GM12864 (cell line): ENCODE data around the gene CYP27B1.
A peak's percentile ranks its signal among the peaks of the same experiment; 100 is the strongest.

ENCODE experiments used
- DNase-seq: peaks from one replicate; pipeline ENCODE4 v3.0.0-alpha.2; 2011; ENCODE audit warnings: low read depth
- H3K4me3 ChIP-seq: 2 replicates; pipeline ENCODE4 v1.5.1; 2011; ENCODE audit warnings: mild to moderate bottlenecking, low read depth, low read length, control low read depth
- TF ChIP-seq, protein P1 (sequence below): IDR thresholded peaks from 2 replicates; pipeline ENCODE4 v1.5.1; 2011; ENCODE audit warnings: low read depth, mild to moderate bottlenecking, moderate library complexity, low read length, control low read depth, inconsistent platforms; ENCODE audit errors: missing control alignments

Gene CYP27B1

DNA sequence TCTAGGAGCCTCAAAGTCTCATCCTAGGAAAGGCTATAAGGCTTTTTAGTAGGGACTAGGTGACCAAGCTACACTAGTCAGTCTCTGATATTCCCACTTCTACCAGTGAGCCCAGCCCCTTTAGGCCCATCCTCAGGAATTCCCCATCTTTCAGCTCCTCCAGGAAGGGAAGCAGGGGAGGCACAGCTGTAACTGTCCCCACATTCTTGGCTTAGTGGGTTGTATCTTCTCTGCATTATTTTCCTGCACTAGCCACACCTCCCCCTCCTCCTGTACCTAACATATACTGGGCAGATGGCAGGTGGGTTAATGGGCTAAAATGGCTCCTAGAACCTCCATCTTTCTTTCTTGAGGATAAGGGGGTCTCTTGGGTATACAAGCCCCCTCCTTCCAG lies 424 bp upstream of the CYP27B1 start:
- H3K4me3 ChIP-seq: no peak overlapping the region
- TF ChIP-seq, protein P1, sequence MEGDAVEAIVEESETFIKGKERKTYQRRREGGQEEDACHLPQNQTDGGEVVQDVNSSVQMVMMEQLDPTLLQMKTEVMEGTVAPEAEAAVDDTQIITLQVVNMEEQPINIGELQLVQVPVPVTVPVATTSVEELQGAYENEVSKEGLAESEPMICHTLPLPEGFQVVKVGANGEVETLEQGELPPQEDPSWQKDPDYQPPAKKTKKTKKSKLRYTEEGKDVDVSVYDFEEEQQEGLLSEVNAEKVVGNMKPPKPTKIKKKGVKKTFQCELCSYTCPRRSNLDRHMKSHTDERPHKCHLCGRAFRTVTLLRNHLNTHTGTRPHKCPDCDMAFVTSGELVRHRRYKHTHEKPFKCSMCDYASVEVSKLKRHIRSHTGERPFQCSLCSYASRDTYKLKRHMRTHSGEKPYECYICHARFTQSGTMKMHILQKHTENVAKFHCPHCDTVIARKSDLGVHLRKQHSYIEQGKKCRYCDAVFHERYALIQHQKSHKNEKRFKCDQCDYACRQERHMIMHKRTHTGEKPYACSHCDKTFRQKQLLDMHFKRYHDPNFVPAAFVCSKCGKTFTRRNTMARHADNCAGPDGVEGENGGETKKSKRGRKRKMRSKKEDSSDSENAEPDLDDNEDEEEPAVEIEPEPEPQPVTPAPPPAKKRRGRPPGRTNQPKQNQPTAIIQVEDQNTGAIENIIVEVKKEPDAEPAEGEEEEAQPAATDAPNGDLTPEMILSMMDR: no peak
- no peak for DNase-seq

DNA sequence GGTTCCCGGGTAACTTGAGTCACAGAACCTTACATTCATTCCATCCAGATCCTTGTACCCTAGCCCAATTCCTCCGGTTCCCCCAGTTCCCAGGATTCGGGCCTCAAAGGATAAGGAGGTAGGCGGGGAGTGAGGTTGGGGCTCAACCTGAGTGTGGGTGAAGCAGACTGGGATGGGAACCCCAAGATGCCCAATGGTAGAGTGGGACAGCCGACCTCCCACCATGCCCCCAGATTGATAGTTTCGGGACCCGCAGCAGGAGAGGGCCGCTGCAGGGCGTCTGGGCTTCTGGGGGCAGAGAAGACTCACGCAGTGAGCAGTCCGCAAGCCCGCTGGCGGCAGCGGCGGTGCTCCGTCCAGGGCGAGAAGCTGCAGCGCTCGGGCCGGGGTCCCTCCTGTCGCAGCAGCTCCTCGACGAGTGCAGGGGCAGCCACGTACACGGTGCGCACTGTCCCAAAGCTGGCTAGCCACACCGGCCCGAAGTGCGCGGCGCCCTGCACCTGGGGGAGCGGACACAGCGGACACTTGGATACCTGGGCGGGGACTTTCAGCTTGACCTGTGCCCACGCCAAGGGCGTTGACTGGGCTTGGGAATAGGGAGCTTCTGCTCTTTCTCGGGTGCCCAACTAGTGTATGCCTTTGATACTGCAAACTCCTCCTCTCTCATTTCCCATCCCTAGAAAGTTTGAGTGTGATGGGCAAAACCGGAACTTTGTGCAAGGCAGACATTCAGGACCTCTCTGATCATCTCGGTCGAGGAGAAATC lies 997 bp downstream of the CYP27B1 start:
- H3K4me3 ChIP-seq: peak overlapping the region; percentile 11; the same call in 1 of the 2 replicates
- TF ChIP-seq, protein P1: no peak
- DNase-seq: no peak

DNA sequence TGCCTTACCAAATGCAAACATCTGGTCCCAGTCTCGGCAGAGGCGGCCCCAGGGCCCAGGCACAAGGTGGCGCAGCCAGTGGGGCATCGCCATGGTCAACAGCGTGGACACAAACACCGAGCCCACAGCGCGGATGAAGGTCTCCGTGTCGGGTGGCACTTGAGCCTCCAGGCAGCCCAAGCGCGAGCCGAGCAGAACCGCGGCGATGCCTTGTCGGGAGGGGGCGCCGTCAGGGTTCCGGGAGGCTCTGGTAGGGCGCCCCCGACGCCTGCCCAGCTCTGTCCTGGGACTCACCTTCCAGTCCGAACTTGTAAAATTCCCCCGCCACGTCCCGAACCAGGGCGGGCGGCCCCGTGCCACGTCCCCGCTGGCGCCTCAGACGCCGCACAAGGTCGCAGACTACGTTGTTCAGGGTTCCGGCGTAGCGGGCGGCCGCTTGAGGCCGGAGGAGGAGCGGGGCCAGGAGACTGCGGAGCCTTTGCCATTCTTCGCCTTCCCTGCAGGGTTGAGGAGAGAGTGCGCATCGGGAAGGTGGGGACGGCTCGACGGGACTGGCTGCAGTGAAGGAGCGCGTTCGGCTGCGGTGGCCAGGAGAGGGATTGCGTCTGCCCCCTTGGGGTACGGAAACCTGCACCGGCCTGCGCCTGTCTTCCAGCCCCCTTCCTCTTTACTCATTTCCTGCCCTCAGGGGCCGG lies 1.7 kb downstream of the CYP27B1 start:
- DNase-seq: no peak
- TF ChIP-seq, protein P1: peak; percentile 51
- H3K4me3 ChIP-seq: peak overlapping the region; percentile 11

DNA sequence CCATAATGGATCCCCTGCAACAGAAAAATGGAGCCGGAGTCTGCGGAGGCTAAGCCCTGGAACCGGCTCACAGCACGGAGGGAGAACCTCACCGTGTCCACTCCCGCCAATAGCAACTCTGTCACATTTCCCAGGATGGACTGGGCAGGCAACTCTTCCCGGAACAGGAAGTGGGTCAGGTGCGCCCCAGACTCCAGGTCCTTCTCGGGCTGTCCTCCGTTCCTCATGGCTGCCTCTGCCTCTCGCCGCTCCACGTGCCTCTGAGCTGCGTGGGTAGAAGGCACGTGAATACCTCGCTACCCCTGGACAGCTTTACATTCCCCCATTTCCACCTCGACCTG lies 2.2 kb downstream of the CYP27B1 start:
- TF ChIP-seq, protein P1: no peak
- DNase-seq: no peak
- peak overlapping the region; percentile 11; the same call in 1 of the 2 replicates for H3K4me3 ChIP-seq

DNA sequence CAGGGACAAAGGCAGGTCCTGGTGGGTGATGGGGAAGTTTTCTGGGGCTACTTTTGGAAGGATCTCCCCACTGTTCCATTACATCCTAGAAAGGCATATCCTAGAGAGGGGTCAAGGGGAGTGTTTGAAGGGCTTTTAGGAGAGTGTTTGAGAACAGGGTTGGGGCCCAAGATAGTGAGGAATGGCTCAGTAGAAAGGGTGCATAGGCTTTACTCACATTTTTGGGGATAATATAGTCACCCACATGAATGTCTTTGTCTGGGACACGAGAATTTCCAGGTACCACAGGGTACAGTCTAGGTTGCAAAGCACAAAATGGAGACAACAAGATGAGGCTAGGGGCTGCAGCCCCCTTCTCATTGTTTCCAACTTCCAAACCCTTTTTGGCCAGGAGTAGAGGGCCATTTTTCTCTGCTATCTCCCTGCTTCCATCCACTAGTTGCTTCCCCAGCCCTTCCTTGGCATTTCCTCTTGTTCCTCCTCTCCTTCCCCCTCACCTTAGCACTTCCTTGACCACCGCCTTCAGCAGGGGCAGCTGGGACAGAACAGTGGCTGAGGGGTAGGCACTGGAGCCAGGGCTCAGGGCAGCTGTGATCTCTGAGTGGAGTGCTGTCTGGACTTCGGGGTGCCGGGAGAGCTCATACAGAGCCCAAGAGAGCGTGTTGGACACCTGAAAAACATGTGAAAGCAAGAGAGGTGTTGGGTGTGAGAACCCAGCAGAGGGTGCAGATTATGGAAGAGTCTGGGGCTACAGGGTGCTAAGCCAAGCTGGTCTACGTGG lies 2.8 kb downstream of the CYP27B1 start:
- no peak for DNase-seq
- no peak overlapping the region for H3K4me3 ChIP-seq
- TF ChIP-seq, protein P1: no peak

DNA sequence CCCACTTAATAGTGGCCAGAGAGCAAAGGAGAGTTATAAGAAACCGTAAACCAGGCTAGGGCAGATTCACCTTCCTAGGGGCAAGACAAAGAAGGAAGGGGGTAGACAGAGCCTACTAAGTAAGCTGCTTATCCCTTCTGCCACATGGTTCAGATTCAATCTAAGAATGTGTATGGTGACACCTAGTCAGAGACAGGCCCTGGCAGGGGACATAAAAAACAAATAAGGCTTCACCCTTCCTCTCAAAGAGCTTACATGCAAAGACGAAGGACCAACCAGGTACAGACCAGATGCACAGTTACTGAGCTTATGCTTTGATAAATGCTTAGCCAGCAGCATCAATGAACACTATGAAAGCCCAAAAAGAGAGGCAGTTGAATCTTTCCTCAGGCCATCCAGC lies 4.4 kb downstream of the CYP27B1 start:
- DNase-seq: no peak
- TF ChIP-seq, protein P1: no peak
- H3K4me3 ChIP-seq: no peak overlapping the region
